ENCODE data around the gene ETV6. TPM values are rescaled to one million over a fixed set of nuclear protein-coding genes. Genes with fewer than 3 reads are reported as not detected.
"Not testable (repeated sequence)": the region's sequence is repeated elsewhere in the genome, so short reads cannot be mapped to it uniquely, and the experiment has no call there.

The ETV6 gene
- total RNA-seq, 1 donor from 2014 or later, result 33.4 TPM

DNA sequence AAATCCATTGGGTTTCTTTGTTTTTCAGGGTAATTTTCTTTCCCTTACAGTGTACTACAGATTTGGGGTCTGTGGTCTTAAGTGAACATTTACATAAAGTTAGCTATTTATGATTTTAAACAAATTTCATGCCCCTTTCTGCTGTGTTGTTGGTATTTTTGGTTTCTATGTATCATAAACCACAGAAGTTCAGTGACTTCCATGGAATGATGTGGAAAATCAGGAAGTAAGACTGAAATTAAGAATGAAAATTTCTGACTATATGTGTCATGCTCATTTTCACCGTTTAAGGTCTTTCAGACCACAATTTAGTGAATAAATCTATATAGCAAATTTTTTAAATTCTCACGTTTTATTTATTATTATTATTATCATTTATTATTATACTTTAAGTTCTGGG is 31.7 kb downstream of the ETV6 start:
- Mint-ChIP-seq H3K36me3 (ENCODE audit: low read depth) (peaks cover 7% of the 10 kb centered on the region), H3K4me1 (ENCODE audit: low read depth) (peaks cover 58% of the 10 kb centered on the region), H3K9me3 (ENCODE audit: low read depth) (no peaks in the 10 kb centered on the region), H3K27me3 (ENCODE audit: low read depth) (no peaks in the 10 kb centered on the region), H3K4me3 (ENCODE audit: unreplicated experiment) (no peak overlapping the region), H3K27ac (ENCODE audit: unreplicated experiment) (no peak overlapping the region)
- DNase-seq (ENCODE audit: low spot score), result no peak
- TF ChIP-seq, protein P1, sequence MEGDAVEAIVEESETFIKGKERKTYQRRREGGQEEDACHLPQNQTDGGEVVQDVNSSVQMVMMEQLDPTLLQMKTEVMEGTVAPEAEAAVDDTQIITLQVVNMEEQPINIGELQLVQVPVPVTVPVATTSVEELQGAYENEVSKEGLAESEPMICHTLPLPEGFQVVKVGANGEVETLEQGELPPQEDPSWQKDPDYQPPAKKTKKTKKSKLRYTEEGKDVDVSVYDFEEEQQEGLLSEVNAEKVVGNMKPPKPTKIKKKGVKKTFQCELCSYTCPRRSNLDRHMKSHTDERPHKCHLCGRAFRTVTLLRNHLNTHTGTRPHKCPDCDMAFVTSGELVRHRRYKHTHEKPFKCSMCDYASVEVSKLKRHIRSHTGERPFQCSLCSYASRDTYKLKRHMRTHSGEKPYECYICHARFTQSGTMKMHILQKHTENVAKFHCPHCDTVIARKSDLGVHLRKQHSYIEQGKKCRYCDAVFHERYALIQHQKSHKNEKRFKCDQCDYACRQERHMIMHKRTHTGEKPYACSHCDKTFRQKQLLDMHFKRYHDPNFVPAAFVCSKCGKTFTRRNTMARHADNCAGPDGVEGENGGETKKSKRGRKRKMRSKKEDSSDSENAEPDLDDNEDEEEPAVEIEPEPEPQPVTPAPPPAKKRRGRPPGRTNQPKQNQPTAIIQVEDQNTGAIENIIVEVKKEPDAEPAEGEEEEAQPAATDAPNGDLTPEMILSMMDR (IDR thresholded peaks at IDR 0.05), result no peak

DNA sequence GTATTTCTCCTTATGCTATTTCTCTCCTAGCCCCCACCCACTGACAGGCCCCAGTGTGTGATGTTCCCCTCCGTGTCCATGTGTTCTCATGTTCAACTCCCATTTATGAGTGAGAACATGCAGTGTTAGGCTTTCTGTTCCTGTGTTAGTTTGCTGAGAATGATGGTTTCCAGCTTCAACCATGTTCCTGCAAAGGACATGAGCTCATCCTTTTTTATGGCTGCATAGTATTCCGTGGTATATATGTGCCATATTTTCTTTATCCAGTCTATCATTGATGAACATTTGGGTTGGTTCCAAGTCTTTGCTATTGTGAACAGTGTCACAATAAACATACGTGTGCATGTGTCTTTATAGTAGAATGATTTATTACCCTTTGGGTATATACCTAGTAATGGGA is 32.2 kb downstream of the ETV6 start:
- H3K9me3 Mint-ChIP-seq (ENCODE audit: low read depth); DNase-seq (ENCODE audit: low spot score); H3K27ac Mint-ChIP-seq (ENCODE audit: unreplicated experiment); H3K36me3 Mint-ChIP-seq (ENCODE audit: low read depth); H3K27me3 Mint-ChIP-seq (ENCODE audit: low read depth); H3K4me3 Mint-ChIP-seq (ENCODE audit: unreplicated experiment): not testable (repeated sequence)
- peaks cover 58% of the 10 kb centered on the region for H3K4me1 Mint-ChIP-seq (ENCODE audit: low read depth)

DNA sequence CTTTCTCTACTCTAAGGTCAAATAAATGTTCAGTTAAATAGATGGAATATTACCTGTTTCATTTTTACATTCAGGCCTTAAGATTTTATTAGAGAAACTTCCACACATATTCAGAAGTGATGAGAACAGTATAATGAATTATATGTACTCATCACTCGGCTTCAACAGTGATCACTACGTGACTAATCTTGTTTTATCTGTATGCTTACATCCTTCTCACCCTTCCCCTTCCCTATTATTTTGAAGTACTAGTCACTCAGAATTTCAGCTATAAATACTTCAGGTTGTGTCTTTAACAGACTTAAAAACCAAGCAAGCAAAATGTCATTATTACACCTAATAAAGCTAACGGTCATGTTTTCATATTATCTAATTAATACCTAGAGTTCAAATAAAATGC is 34.9 kb downstream of the ETV6 start:
- DNase-seq (ENCODE audit: low spot score), result no peak
- no peaks in the 10 kb centered on the region for H3K9me3 Mint-ChIP-seq (ENCODE audit: low read depth)
- H3K36me3 Mint-ChIP-seq (ENCODE audit: low read depth), result peaks cover 3% of the 10 kb centered on the region
- H3K4me1 Mint-ChIP-seq (ENCODE audit: low read depth), result peaks cover 70% of the 10 kb centered on the region
- TF ChIP-seq, protein P1 (IDR thresholded peaks at IDR 0.05), result no peak
- no peak overlapping the region for H3K4me3 Mint-ChIP-seq (ENCODE audit: unreplicated experiment)
- no peaks in the 10 kb centered on the region for H3K27me3 Mint-ChIP-seq (ENCODE audit: low read depth)
- H3K27ac Mint-ChIP-seq (ENCODE audit: unreplicated experiment), result peak overlapping the region; percentile 70

DNA sequence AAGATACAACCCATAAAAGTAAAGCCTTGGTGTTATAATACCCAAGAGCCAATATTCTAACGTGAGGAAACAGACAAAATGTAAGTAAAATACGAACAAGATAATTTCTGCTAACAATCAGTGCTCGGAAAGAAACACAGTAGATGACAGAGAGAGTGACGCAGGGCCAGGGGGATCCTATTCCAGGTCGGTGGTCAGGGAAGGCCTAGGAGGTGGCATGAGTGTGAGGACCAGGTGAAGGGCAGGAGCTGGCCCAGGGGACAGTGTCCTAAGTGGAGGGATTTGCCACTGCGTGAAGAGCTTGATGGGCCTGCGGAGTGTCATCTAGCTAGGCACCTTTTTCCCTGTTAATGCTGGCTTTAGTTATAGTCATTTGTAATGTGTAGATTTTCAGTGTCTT is 35.3 kb downstream of the ETV6 start:
- no peaks in the 10 kb centered on the region for H3K9me3 Mint-ChIP-seq (ENCODE audit: low read depth)
- peaks cover 70% of the 10 kb centered on the region for H3K4me1 Mint-ChIP-seq (ENCODE audit: low read depth)
- DNase-seq (ENCODE audit: low spot score), result no peak
- peak overlapping the region; percentile 70 for H3K27ac Mint-ChIP-seq (ENCODE audit: unreplicated experiment)
- TF ChIP-seq, protein P1 (IDR thresholded peaks at IDR 0.05), result no peak
- H3K4me3 Mint-ChIP-seq (ENCODE audit: unreplicated experiment), result no peak overlapping the region
- no peaks in the 10 kb centered on the region for H3K27me3 Mint-ChIP-seq (ENCODE audit: low read depth)
- peaks cover 3% of the 10 kb centered on the region for H3K36me3 Mint-ChIP-seq (ENCODE audit: low read depth)

DNA sequence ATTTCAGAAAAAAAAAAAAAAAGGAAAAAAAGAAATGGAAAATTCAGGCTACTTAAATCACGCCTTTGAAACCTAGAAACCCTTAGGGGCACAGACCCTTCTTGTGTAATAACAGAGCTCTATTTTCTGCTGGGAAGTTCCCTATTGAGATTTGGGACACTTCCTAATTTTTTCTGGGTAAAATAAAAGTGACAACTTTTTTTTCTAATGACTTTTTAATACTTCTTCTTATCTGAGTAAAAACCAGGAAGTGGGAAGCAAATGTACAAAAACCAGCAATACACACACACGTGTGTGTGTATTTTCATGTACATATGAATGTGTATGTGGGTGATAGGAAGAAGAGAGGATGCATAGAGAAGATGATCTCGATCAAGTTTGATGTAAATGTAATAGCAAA is 35.8 kb downstream of the ETV6 start:
- no peaks in the 10 kb centered on the region for H3K27me3 Mint-ChIP-seq (ENCODE audit: low read depth)
- peaks cover 3% of the 10 kb centered on the region for H3K36me3 Mint-ChIP-seq (ENCODE audit: low read depth)
- DNase-seq (ENCODE audit: low spot score), result no peak
- no peak overlapping the region for H3K4me3 Mint-ChIP-seq (ENCODE audit: unreplicated experiment)
- no peaks in the 10 kb centered on the region for H3K9me3 Mint-ChIP-seq (ENCODE audit: low read depth)
- H3K27ac Mint-ChIP-seq (ENCODE audit: unreplicated experiment), result peak overlapping the region; percentile 64
- H3K4me1 Mint-ChIP-seq (ENCODE audit: low read depth), result peaks cover 70% of the 10 kb centered on the region
- TF ChIP-seq, protein P1 (IDR thresholded peaks at IDR 0.05), result no peak

DNA sequence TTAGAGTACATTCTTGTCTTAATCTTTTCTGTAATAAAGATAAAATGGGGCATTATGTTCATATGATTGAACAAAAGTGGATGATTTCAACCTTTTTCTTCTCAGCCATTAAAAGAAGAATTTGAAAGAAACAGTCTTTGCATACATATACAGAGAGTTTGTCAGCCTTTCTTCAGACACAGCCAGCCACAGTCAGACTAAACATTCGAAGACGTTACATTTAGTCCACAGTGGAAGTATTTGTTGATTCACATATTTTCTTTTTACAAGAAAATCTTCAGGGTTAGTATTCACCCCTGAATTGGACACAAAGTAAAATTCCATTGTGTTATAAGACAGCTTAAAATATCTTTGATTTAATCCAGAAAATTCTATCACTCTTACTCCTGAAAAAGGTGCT is 36.2 kb downstream of the ETV6 start:
- peaks cover 3% of the 10 kb centered on the region for H3K36me3 Mint-ChIP-seq (ENCODE audit: low read depth)
- H3K27me3 Mint-ChIP-seq (ENCODE audit: low read depth), result no peaks in the 10 kb centered on the region
- no peak for DNase-seq (ENCODE audit: low spot score)
- peak overlapping the region; percentile 64 for H3K27ac Mint-ChIP-seq (ENCODE audit: unreplicated experiment)
- TF ChIP-seq, protein P1 (IDR thresholded peaks at IDR 0.05), result no peak
- H3K4me3 Mint-ChIP-seq (ENCODE audit: unreplicated experiment), result no peak overlapping the region
- no peaks in the 10 kb centered on the region for H3K9me3 Mint-ChIP-seq (ENCODE audit: low read depth)
- H3K4me1 Mint-ChIP-seq (ENCODE audit: low read depth), result peaks cover 67% of the 10 kb centered on the region
